Activated CD4-positive, alpha-beta T cell treated with anti-CD3 and anti-CD28 coated beads for 48 hours (primary cell): ENCODE measurements around the gene TUBGCP2.
"Not testable (repeated sequence)": the region's sequence is repeated elsewhere in the genome, so short reads cannot be mapped to it uniquely, and the experiment has no call there.

ENCODE experiments used
- DNase-seq: peaks from one replicate; pipeline ENCODE4 v3.0.0-alpha.2; 2020

The TUBGCP2 gene

GRCh38 chr10:133322064-133322709 lies 13.5 kb upstream of the TUBGCP2 start:
- DNase-seq: not testable (repeated sequence)

- not testable (repeated sequence) for DNase-seq
Measured at GRCh38 chr10:133320852-133321422, 12.3 kb upstream of the TUBGCP2 start.

GRCh38 chr10:133318494-133319127 lies 9.9 kb upstream of the TUBGCP2 start:
- DNase-seq: peak; percentile 81

GRCh38 chr10:133316732-133317131 lies 8.1 kb upstream of the TUBGCP2 start:
- no peak for DNase-seq

GRCh38 chr10:133316266-133316665 lies 7.6 kb upstream of the TUBGCP2 start:
- DNase-seq: no peak

- no peak for DNase-seq
Measured at GRCh38 chr10:133315847-133316246, 7.2 kb upstream of the TUBGCP2 start.

- DNase-seq: no peak
Measured at GRCh38 chr10:133314911-133315310, 6.2 kb upstream of the TUBGCP2 start.

GRCh38 chr10:133313192-133313591 lies 4.5 kb upstream of the TUBGCP2 start:
- no peak for DNase-seq

GRCh38 chr10:133312769-133313145 lies 4.1 kb upstream of the TUBGCP2 start:
- DNase-seq: no peak

GRCh38 chr10:133312016-133312768 lies 3.5 kb upstream of the TUBGCP2 start:
- DNase-seq: no peak

- DNase-seq: no peak
Measured at GRCh38 chr10:133311570-133311969, 2.9 kb upstream of the TUBGCP2 start.

GRCh38 chr10:133310789-133311188 lies 2.1 kb upstream of the TUBGCP2 start:
- no peak for DNase-seq

- no peak for DNase-seq
Measured at GRCh38 chr10:133310399-133310755, 1.7 kb upstream of the TUBGCP2 start.

- no peak for DNase-seq
Measured at GRCh38 chr10:133309720-133310398, 1.2 kb upstream of the TUBGCP2 start.

- peak; percentile 95 for DNase-seq
Measured at GRCh38 chr10:133309100-133309719, 538 bp upstream of the TUBGCP2 start.

- peak; percentile 92 for DNase-seq
Measured at GRCh38 chr10:133307776-133308420, 774 bp downstream of the TUBGCP2 start.

- no peak for DNase-seq
Measured at GRCh38 chr10:133306941-133307379, 1.7 kb downstream of the TUBGCP2 start.

- no peak for DNase-seq
Measured at GRCh38 chr10:133306097-133306476, 2.6 kb downstream of the TUBGCP2 start.

GRCh38 chr10:133303206-133303605 lies 5.5 kb downstream of the TUBGCP2 start:
- DNase-seq: no peak

GRCh38 chr10:133302230-133302629 lies 6.4 kb downstream of the TUBGCP2 start:
- no peak for DNase-seq

GRCh38 chr10:133299738-133300137 lies 8.9 kb downstream of the TUBGCP2 start:
- DNase-seq: no peak

- no peak for DNase-seq
Measured at GRCh38 chr10:133299224-133299623, 9.4 kb downstream of the TUBGCP2 start.
